Measurements from ENCODE around the gene SRSF10.
"Not testable (repeated sequence)": the region's sequence is repeated elsewhere in the genome, so short reads cannot be mapped to it uniquely, and the experiment has no call there.

SRSF10 gene

DNA sequence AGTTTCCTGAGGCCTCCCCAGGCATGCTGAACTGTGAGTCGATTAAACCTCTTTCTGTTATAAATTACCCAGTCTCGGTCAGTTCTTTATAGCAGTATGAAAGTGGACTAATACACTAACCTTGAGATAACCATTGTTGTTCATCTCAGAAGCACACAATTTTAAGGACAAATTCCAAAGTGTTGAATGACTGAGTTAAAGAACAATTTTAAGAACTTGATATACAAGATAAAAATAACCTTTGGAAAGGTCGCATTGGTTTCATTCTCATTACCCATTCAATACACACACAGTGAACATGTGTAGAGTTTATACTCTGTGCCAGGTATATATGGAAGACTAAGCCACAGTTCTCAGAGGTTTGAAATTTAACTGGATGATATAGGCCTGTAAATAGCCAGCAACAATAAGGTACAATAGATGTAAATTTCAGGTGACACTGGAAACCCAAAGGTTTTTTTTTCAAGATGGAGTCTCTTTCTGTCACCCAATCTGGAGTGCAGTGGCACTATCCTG, 19.1 kb upstream of the SRSF10 start:
- in situ Hi-C loops (cut with HindIII; ENCODE audit: low sequenced_read_pairs), result no loop called here

DNA sequence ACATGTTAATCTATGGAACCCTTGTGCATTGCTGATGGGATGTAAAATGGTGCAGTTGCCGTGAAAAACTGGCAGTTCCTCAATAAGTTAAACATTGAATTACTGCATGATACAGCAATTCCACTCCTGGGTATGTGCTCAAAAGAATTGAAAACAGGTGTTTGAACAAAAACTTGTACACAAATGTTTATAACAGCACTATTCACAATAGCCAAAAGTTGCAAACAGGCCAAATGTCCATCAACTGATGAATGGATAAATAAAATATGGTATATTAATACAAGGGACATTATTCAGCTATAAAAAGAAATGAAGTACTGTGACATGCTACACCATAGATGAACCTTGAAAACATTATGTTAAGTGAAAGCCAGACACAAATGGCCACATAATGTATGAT, 17.7 kb upstream of the SRSF10 start:
- in situ Hi-C loops (cut with HindIII; ENCODE audit: low sequenced_read_pairs), result no loop called here

DNA sequence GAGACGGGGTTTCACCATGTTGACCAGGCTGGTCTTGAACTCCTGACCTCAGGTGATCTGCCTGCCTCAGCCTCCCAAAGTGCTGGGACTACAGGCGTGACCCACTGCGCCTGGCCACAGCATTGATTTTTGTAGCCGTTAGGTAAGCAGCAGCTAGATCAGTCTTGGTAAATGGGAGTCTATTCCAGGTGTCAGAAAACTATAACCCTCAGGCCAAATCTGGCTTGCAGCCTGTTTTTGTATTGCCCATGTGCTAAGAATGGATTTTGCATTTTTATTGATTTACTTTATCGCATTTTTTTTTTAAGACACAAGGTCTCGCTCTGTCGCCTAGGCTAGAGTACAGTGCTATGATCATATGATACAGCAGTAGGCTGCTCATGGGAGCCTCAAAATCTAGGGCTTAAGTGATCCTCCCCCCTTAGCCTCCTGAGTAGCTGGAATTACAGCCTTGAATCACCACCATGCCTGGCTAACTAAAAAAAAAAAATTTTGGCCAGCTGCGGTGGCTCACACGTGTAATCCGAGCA, 16.6 kb upstream of the SRSF10 start:
- in situ Hi-C loops (cut with HindIII; ENCODE audit: low sequenced_read_pairs), result no loop called here

DNA sequence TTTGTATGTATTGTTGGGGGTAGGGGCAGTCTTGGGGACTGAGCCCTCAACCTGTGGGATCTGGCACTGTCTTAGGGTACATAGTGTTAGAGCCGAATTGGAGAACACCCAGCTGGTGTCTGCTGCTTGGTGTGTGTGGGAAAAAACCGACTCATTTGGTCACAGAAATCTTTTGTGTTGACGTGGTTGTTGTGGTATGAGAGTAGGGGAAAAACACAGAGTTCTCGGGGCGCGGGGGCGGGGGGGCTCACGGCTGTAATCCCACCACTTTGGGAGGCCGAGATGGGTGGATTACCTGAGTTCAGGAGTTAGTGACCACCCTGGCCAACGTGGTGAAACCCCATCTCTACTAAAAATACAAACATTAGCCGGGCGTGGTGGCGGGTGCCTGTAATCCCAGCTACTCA, 15.3 kb upstream of the SRSF10 start:
- in situ Hi-C loops (cut with HindIII; ENCODE audit: low sequenced_read_pairs), result no loop called here

DNA sequence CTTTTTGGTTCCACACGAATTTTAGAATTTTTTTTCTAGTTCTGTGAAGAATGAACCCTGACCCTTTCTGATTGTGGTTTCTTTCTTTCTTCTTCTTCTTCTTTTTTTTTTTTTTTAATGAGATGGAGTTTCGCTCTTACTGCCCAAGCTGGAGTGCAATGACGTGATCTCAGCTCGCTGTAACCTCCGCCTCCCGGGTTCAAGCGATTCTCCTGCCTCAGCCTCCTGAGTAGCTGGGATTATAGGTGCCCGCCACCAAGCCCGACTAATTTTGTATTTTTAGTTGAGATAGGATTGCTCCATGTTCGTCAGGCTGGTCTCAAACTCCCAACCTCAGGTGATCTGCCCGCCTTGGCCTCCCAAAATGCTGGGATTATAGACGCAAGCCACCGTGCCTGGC, 11.9 kb upstream of the SRSF10 start:
- in situ Hi-C loops (cut with HindIII; ENCODE audit: low sequenced_read_pairs), result not testable (repeated sequence)

DNA sequence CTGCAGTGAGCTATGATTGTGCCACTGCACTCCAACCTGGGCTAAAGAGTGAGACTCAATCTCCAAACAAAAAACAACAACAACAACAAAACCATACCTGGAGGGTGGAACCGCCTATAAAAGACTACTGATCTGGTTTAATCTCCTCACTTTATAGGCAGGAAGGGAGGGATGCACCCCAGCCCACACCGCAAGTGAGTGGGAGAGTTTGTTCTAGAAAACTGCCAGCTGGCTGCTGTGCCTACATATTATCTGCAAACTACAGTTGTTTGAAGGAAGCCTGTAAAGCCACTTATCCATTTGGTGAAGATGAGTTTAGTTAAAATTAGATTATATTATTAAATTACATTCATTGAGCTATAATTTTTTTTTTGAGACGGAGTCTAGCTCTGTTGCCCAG, 9.1 kb upstream of the SRSF10 start:
- in situ Hi-C loops (cut with HindIII; ENCODE audit: low sequenced_read_pairs), result no loop called here

DNA sequence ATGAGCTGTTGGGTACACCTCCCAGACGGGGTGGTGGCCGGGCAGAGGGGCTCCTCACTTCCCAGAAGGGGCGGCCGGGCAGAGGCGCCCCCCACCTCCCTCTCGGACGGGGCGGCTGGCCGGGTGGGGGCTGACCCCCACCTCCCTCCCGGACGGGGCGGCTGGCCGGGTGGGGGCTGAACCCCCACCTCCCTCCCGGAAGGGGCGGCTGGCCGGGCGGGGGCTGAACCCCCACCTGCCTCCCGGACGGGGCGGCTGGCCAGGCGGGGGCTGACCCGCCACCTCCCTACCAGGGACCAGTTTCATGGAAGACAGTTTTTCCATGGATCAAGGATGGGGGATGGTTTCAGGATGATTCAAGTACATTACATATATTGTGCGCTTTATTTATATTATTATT, 6.9 kb upstream of the SRSF10 start:
- in situ Hi-C loops (cut with HindIII; ENCODE audit: low sequenced_read_pairs), result not testable (repeated sequence)

DNA sequence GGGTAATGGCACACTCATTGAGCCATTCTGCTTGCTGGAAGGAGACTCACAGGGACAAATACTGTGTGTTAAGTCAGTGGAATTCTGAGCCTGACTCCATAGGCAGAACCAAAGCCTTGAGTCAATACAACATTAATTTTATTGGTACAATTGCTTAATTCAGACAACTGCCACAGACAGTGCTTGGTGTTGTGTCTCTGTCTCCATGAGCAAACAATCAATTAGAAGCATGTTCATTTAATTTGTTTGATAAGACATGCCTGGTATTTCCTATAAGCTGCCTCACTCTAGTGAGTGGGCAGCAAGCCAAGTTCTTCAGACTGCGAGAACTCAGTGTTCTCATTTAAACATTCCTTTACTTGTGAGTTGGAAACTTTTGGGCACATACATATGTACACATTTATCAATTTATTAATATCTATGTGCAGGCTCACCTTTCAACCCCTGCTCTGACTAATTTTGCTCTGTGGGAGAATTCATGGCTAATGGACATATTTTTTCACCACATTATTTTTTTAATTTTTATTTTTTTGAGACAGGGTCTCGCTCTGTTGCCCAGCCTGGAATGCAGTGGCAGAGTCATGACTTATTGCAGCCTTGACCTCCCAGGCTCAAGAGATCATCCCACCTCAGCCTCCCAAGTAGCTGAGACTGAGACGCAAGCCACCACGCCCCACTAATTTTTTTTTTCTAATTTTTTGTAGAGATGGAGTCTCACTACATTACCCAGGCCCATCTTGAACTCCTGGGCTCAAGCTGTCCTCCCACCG, 4.5 kb upstream of the SRSF10 start:
- in situ Hi-C loops (cut with HindIII; ENCODE audit: low sequenced_read_pairs), result no loop called here

DNA sequence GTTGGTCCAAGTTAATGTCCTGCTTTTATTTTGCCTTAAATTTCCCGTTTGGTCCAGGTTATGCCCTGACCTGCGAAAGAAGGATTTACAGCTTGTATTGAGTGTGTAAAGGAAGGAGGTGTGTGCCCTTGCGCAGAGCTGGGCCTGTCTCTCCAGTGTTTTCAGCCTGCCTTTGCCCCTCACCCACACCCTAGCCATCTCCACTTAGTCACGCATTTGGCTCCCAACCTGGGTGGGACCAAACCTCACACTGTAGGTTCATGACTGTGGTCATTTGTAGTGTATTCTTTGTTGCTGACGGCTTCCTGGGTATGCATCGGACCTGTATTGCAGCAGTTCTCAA, 572 bp upstream of the SRSF10 start:
- in situ Hi-C loops (cut with HindIII; ENCODE audit: low sequenced_read_pairs), result no loop called here

DNA sequence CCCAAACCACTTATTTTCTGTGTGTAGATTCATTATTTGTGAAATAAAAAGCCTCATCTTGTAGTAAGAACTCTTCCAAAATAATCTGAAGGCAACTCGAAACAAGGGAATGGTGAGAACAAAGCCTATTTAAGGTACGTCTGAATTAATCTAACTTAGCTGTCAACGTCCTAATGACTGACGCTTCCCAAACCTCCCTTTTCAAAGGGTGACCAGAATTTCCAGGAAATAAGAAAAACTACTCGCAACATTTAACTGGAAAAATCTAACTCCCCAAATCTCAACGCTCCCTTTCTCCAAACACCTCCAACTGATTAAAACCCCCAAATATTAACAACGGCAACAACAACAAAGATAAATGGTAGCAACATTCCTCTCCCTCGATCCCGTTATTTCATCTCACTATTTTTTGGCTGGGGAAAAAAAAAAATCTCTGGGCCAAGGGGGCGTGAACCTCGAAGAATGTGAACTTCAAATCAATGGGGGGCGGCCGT, 693 bp downstream of the SRSF10 start:
- in situ Hi-C loops (cut with HindIII; ENCODE audit: low sequenced_read_pairs), result no loop called here

DNA sequence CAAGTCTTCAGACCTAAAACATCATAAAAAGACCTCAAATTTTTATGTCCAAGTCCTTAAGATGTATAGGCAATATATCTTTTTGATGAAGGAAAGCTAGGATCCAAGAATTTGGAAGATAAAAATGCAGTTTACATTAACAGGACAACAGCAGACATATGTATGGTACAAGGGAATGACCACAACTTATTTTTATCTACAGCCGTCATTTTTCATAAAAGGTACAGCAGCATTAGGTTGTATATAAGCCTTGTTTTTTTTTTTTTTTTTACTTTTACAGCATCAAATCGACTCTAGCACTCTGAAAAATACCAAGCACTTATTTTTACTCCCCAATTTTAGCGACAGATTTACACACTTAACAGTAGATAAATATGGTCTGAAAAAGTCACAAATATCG, 1.3 kb downstream of the SRSF10 start:
- in situ Hi-C loops (cut with HindIII; ENCODE audit: low sequenced_read_pairs), result no loop called here

DNA sequence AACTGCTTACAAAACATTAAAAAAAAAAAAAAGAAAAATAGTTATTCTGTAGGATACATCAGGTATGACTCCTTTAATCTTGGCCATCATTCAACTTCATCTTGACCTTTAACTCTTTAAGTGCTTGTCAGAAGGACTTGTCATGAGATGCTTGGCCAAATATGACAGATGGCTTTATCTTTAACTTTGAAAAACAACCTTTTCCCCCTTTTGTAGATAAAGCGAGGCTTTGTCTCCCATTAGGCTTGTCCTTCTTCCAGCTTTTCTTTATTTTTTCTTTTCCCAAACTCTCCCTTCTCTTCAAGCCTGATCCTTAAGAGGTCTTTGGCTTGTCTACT, 2.3 kb downstream of the SRSF10 start:
- in situ Hi-C loops (cut with HindIII; ENCODE audit: low sequenced_read_pairs), result no loop called here

DNA sequence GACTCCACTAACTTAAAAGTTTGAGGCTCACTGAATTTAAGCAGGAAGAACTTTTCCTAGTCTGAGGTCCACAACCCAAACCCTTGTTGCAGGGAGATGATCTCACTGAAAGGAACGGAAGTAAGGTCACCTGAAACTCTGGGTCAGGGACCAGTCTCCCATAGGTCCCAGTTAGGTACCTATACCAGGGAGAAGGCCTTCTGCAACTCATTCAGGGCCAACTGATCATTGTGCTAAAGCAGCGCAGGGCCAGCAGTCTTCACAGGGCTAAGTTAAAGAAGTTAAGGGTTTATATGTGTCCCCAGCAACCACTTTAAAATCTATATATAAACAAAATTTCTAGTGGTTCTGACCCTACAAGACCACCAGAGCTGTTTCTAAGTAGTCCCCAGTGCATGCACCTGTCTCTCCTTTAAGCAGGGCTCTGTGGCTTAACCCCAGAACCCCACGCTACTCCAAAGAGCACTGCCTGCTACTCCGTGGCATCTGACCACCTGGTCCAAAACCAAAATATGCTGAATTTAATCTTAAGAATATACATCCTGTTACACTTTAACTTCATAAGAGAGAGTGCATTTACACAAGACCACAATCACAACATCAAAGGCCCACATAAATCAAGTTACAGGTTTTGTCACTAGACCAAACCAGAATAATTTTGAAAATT, 2.8 kb downstream of the SRSF10 start:
- in situ Hi-C loops (cut with HindIII; ENCODE audit: low sequenced_read_pairs), result no loop called here

DNA sequence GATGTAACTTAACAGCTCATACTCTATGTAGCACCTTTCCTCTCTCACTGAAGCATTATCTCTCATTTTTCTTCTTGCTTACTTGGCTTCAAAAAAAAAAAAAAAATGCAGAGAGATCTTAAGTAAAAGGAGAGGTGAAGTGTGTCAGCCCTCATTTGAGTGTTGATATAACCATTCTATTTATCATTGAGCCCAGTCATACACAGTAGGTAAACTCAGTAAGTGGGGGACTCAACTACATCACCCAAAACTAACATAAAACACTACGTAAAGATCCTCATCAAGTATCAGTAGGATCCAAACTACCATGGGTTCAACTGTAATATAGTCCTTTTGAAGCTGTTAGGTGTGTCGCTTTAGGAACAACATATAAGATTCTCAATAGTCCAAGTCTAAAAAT, 12.3 kb downstream of the SRSF10 start:
- in situ Hi-C loops (cut with HindIII; ENCODE audit: low sequenced_read_pairs), result loop anchor here (10.0 kb wide), 1 partner anchor 97 kb away; no protein-coding TSS in a partner anchor

DNA sequence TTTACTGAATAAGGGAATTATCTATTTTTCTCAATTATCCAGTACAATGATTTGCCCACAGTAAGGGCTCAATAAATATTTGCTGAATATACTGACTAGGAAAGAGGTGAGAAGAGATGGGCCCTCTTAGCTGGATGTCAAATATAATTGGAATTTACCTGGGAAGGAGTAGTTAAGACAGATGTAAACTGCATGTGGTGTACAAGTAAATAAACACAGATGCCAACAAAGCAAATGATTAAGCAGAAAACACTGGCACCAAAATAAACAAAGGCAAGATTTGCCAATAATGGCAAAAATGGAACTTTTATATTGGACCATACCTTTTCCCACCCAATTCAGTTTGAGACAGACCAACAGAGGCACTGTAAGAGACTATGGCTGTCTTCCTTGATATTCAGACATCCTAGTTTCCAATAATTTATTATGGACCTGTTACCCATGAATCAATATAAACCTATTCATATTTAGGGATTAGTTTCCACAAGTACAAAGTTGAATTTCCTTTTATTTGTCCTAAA, 13.1 kb downstream of the SRSF10 start:
- in situ Hi-C loops (cut with HindIII; ENCODE audit: low sequenced_read_pairs), result loop anchor here (10.0 kb wide), 1 partner anchor 98 kb away; no protein-coding TSS in a partner anchor

DNA sequence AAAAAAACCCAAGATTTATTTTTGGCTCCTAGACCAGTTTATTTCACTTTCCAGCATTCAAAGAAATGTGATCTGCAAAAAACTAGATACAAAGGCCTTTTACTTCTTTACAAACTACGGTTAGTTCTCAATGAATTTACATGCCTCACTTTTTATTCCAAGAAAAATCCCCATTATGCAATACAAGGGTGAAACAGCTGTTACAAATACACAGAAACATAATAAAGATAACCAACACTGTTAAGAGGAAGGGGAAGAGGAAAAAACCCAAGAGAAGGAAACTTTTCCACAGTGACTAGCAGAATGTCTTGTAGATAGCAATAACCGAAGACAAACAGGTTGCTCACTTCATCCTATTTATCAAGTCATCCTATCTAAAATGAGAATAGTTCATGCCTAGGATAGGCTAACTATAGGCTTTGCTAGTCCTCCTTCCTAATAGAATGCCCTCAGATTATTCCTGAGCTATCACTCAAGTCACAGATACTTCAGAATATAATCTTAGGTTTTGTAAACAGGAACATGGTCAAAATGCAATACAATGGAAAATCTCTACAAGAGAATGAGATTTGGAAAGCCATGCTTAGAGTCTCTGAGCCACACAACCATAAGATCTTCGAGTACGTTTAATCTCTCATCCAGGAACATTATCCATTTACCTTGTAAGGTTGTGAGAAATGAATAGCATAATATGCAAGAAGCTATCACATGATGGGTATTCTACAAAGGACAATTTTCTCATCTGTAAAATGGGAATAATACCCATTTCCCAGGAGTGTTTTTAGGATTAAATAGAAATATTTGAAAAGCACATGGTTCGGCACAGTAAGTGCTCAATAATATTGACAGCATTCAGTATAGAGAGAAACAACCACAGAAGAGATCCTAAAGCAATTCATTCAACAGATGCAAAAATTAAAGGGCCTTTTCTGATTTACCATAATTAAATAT, 15.1 kb downstream of the SRSF10 start:
- in situ Hi-C loops (cut with HindIII; ENCODE audit: low sequenced_read_pairs), result loop anchor here (10.0 kb wide), 1 partner anchor 100 kb away; no protein-coding TSS in a partner anchor

DNA sequence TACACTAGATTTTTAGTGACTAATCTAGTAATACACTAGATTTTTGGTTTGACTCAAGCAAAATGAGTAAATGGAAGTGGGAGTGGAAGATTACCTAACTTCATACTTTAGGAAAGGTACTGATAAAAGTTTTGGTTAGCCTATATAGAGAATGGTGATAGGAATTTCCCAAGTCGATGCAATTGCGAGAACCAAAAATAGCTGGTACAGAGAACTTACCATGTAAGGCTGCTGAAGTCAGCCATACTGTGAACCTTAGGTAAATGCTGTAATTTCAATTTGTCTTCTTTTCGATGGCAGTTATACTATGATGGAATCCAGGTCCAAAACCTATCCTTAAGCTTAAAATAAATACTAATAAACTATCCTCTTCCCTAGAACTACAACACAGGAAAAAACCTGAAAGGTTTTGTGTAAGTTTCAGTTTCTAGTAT, 15.9 kb downstream of the SRSF10 start:
- in situ Hi-C loops (cut with HindIII; ENCODE audit: low sequenced_read_pairs), result loop anchor here (10.0 kb wide), 1 partner anchor 101 kb away; no protein-coding TSS in a partner anchor

DNA sequence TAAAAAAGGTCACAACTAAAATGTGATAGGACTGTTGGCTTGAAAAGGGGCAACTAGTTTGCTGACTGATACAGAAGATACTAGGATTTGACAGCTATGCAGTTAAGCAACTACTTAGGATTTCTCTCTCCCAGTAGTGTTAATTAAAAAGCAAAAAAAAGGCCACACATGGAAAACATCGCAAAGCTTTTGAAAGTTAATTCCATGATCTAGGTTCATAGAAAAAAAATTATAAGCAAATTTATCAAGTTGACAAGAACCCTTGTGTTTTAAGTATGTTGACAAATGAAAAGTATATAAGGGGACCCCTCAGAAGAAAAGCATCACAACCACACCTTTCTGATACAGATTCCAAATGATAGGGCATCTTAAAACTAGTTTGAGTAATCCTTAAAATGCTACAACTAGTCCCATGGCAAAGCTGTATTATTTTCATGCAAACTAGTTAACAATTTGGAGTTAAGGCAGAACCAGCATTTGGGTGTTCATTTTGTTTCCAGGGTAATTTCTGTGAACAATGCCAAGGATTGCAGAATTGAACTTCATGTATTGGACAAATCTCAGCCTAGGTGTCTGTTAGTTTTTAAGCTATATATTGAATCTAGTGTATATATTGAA, 16.4 kb downstream of the SRSF10 start:
- in situ Hi-C loops (cut with HindIII; ENCODE audit: low sequenced_read_pairs), result loop anchor here (10.0 kb wide), 1 partner anchor 101 kb away; no protein-coding TSS in a partner anchor

DNA sequence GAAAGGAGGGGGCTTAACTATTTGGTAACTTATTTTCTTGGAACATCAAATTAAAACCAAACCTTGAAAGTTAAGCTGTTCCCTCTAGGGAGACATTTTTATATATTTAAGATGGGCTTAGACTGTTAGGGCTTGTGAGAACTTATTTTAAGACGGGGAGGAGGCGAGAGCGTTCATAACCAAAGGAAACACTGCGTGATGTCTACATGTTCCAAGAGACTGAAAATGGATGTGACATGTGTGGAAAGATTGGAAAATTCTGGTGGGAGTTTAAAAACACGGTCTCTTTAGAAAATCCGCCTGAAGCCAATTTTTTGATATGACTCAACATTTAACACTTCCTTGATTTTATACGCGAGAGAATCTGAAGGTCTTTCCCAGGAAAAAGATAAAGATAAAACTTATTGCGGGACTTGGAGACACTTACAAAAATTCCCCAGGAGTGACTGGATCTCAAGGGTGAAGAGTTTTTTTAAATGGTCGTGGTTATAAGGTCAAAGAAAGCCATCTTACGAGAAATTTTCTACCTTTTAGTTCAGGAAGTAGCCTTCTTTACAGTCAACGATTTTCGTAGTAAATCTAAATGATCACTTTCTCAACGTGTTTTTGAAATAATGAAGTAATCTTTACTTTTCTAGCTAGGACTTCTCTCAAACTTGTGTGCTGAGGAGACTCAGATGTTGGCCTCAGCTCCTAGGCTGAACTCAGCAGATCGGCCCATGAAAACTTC, 19.7 kb downstream of the SRSF10 start:
- in situ Hi-C loops (cut with HindIII; ENCODE audit: low sequenced_read_pairs), result loop anchor here (10.0 kb wide), 1 partner anchor 104 kb away; no protein-coding TSS in a partner anchor
